ENCODE results near the gene MAP3K6.

The MAP3K6 gene

DNA sequence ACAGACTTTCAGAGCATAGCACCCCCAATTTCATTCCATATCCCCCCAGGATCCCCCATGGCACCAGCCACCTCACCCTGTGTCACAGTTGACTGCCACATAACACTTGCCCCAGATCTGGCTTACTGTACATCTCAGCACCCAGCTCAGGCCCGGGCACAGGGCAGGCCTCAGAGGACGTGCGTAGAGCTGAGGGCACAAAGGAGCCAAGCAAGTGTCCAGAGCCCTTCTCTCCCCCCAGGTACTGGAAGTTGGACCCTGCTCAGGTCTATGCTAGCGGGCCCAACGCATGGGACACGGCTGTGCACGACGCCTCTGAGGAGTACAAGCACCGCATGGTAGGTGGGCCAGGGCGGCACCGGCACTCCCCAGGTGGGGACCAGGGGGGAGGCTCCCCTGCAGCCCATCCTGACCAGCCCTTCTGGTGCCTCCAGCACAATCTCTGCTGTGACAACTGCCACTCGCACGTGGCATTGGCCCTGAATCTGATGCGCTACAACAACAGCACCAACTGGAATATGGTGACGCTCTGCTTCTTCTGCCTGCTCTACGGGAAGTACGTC is 33.0 kb downstream of the MAP3K6 start:
- no peak for DNase-seq (ENCODE audit: low read depth in 2 of 2)

DNA sequence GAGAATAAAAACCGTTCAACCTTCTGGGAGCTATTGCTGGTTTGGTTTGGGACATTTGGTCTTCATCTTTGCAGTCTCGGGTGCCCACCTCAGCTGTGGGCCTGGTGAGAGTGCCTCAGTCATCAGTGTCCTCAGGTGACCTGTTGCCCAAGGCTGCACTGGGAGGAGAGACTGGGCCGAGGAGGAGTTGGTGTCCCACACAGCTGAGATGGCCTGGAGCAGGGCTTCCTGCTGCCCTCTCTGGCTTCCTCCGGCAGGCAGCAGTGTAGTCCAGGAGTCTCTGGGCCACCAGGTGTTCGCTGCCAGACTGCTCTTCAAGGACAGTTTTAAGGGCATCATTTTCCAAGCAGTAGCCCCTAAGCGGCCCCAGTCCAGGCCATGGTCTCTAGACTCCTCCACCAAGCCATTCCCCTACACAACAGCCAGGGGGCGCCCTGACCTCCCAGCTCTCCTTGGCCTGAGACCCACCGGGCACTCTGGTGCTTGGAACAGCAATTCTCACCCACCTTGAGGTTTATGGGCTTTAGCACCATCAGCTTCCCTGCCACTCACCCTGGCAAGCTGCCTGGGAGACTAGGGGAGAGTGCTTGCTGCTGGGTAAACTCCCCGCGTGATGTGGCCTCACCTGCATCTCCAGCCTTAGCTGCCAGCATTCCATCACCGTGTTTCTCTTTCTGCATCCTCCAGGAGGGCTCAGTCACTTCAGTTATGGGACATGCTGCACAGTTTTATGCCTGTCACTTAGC is 34.1 kb downstream of the MAP3K6 start:
- no peak for DNase-seq (ENCODE audit: low read depth in 2 of 2)

DNA sequence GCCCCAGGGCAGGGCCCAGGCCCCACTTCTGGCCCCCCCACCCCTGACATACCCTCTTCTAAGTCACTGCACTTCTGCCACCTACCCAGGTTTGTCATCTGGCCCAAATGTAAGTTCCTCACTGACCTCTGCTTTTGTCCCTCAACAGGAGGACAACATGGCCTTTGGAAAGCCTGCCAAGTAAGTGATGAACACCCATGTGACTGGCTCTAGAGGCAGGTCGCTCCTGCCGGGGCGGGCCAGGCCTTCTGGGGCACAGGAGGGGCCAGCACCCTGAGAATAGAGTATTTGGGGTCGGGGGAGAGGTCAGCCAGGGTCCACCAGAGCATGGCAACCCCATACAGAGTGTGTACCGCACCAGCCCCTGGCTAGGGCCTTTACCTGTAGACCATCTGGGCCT is 34.8 kb downstream of the MAP3K6 start:
- DNase-seq (ENCODE audit: low read depth in 2 of 2), result no peak

DNA sequence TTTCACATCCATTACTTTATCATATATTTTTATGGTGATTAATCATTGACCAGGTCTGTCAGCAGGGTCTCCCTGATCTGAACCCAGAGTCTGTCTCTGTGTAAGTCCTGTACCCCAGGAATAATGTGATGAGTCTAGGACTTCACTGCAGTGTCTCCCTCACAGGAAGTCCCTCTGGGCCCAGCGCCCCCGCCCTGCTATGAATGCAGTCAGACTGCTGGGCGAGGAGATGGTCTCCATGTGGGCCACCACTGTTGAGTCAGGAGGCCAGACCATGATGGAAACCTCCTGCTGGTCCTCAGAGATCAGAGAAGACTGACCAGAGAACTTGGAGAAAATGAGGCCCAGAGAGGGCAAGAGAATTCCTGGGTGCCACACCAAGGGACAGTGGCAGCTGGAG is 35.3 kb downstream of the MAP3K6 start:
- no peak for DNase-seq (ENCODE audit: low read depth in 2 of 2)

DNA sequence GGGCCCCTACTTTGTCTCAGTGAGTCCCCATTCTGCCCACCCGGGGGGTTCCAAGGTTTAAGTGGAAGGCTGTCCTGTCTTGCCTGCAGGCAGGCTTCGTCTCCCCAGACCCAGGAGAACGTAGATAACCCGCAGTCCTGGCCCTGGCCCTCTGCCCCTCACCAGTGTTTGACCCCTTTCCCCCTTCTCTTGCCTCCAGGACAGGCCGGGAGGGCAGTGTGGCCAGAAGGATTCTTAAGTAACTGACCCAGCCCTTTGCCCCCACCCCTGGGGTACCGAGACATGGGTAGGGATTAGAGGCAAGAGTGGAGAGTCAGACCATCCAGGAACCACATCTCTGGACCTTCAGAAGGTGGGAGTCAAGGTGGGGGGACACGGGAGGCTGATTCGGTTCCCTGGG is 36.0 kb downstream of the MAP3K6 start:
- DNase-seq (ENCODE audit: low read depth in 2 of 2), result no peak

DNA sequence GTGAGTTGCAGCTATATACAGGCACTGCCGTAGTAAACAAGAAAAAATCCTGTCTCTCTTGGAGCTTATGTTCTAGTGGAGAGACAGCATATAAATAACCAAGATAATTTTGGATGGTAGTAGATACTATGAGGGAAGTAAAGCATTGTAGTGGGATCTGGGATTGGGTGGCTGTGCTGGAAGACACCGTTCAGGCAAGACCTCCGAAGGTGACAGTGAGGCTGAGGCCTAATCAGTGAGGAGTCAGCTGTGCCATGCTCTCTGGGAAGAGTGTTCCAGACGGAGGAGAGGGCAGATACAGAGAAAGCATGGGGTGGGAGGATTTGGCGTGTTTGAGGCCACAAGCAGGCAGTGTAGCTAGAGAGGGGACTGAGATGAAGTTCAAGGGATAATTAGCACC is 38.8 kb downstream of the MAP3K6 start:
- DNase-seq (ENCODE audit: low read depth in 2 of 2), result no peak

DNA sequence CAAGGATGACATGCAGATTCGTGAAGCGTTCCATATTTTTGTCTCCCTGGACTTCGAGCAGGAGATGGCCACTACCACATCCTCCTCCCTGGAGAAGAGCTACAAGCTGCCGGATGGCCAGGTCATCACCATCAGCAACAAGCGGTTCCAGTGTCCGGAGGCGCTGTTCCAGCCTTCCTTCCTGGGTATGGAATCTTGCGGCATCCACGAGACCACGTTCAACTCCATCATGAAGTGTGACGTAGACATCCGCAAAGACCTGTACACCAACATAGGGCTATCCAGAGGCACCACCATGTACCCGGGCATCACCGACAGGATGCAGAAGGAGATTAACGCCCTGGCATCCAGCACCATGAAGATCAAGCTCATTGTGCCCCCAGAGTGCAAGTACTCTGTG is 41.5 kb downstream of the MAP3K6 start:
- DNase-seq (ENCODE audit: low read depth in 2 of 2), result no peak

DNA sequence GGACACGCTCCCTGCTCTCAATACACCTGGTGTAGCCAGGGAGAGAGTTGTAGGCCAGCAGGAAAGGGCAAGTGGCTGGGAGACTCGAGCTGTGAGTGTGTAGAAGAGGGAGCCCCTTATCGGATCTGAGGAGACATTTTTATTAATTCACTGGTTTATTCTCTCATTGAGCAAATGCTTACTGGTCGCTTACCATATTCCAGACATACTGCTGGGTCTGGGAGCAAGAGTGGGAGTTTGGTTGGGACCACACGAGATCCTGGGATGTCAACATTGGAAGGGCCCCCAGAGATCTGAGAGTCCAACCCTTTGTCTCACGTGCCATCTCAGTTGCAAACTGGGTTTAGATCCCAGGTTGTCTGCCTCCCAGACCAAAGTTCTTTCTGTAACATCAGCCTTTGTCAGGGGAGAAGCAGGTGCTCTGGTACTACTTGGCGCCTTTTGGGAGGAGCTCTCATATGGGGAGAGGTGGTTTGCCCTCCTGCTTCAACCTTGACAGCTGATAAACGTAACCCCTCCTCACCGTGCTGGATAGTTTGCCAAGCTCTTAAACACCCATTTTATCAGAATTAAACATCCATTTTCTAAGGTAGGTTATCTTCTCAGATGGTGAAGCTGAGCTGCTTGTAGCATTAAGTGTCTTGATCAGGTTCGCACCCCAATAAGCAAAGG is 44.1 kb downstream of the MAP3K6 start:
- DNase-seq (ENCODE audit: low read depth in 2 of 2), result no peak

DNA sequence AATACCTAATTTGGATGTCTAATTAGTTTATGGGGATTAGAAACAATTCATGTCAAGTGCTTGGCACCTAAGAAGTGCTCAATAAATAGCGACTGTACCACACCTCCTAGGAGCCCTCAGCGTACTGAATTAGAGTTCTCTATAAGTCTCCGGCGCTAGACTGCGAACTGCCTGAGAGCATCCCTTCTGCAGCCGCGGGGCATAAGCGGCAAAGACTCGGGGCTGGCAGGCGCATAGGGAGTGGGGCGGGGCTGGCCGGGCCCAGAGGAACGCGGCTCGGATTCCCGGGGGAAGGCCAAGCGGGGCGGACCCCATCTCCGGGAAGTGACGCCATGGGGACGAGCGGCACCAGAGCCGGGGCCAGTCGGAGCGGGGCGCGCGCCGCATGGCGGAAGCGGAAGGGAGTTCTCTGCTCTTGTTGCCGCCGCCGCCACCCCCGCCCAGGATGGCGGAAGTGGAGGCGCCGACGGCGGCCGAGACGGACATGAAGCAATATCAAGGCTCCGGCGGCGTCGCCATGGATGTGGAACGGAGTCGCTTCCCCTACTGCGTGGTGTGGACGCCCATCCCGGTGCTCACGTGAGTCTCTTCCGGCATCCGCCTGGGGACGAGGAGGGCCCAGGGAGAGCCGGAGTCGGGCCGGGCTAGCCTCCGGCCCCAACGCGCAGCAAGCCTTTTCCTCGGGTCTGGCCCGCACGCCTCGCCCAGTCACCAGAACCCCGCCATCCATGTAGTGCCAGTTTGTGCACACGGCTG is 44.8 kb downstream of the MAP3K6 start, which contains the start of gene TMEM222:
TSS of gene TMEM222 (plus strand) at position 351 of the 756 bp plus-strand sequence. CDS start at position 386, 35 bp downstream.
- peak; percentile 96 for DNase-seq (ENCODE audit: low read depth in 2 of 2)

DNA sequence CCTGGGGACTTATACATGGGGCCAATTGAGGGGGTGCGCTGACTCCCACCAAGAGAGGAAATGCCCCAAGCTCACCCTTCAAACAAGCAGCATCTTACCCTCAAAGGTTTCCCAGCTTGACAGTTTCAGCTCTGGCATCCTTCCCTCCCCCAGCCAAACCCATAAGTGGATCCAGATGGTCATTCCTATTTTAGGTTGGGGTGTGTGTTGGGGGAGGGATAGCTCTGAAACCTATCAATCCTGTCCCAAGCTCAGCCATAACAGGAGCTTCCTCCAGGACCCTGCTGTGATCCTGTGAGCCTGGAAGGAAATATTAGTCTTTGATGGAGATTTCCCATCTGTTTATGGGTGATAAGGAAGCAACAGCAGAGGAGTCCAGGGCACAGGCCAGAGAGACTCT is 48.2 kb downstream of the MAP3K6 start:
- no peak for DNase-seq (ENCODE audit: low read depth in 2 of 2)

DNA sequence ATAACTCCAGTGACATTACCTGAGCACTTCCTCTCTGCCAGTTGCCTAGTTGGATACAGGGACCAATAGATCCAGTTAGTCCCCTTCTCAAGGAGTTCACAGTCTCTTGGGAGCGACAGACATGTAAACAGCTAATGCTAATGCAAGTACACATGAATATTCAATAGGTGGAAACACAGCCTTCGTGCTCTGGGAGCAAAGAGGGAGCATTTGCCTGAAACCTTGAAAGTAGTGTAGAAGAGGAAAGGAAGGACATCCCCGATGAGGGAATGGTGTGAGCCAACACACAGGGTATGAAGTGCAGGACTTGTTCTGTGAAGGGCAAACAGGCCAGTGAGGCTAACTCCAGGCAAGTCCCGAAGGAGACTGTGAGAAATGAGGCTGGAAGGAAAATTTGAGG is 48.6 kb downstream of the MAP3K6 start:
- DNase-seq (ENCODE audit: low read depth in 2 of 2), result no peak

DNA sequence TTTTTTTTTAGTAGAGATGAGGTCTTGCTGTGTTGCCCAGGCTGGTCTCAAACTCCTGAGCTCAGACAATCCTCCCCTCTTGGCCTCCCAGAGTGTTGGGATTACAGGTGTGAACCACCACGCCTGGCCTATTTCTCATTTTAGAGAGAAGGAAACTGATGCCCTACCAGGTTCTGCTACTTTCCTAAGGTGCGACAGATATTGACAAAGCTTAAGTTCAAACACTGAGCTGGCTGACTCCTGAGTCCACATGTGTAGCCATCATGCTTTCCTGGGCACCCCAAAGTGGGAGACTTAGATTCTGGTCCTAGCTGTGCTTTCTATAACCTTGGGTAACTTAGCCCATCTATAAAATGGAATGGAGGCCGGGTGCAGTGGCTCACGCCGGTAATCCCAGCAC is 49.9 kb downstream of the MAP3K6 start:
- no peak for DNase-seq (ENCODE audit: low read depth in 2 of 2)

DNA sequence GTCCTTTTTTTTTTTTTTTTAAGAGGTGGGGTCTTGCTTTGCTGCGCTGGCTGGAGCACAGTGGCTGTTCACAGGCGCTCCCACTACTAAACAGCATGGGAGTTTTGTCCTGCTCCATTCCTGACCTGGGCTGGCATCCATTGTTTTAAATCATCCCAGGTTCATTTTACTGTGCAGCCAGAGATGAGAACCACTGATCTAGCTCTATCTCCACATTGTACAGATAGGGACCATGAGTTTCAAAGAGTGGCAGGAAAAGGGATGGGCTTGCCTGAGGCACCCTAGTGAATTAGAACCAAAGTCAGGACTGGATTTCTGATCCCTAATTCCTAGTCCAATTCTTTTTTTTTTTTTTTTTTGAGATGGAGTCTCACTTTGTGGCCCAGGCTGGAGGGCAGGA is 52.0 kb downstream of the MAP3K6 start:
- DNase-seq (ENCODE audit: low read depth in 2 of 2), result no peak

DNA sequence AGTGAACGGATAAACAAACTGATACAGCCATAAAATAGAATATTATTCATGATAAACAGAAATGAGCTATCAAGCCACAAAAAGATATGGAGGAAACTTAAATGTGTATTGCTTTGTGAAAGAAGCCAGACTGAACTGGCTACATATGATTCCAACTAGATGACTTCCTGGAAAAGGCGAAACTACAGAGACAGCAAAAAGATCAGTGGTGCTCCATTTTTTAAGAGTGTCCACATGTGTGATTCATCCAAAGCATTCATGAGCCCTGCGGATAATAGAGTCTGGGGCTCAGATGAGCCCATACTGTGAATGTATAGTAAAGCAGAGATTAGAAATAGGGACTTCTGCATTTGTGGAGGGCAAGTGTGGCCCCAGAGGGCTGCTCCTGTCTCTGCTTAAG is 52.6 kb downstream of the MAP3K6 start:
- DNase-seq (ENCODE audit: low read depth in 2 of 2), result no peak

DNA sequence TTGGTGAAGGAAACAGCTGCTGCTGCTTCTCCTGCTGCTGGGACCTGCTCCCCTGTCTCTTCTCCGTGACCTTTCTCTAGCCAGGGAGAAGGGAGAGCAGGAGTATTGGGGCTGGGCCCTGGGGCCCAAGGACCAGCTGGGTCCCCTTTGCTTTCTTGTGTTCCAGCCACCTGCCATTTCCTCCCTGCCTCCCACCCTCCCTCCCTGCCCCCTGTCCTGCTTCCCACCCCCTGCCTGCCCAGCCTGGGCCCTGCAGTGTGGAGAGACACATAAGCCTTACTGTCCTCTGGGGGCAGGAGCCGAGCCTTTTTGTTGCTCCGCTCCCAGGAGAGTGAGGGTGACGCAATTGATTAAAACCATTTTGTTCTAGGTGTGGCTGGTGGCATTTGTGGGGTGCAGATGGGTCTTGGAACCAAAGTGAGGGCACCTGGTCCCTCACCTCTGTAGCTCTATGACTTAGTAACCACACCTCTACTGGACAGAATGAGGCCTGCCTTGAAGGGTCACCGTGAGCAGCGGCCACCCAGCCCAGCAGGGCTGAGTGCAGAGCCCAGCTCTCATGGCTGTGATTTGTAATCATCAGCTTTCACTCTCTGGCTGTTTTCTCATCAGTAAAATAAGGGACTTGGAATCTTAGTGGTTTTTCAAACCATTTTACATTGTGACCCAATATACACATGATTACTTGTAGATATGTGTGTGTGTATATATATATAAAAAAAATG is 58.7 kb downstream of the MAP3K6 start:
- DNase-seq (ENCODE audit: low read depth in 2 of 2), result no peak

DNA sequence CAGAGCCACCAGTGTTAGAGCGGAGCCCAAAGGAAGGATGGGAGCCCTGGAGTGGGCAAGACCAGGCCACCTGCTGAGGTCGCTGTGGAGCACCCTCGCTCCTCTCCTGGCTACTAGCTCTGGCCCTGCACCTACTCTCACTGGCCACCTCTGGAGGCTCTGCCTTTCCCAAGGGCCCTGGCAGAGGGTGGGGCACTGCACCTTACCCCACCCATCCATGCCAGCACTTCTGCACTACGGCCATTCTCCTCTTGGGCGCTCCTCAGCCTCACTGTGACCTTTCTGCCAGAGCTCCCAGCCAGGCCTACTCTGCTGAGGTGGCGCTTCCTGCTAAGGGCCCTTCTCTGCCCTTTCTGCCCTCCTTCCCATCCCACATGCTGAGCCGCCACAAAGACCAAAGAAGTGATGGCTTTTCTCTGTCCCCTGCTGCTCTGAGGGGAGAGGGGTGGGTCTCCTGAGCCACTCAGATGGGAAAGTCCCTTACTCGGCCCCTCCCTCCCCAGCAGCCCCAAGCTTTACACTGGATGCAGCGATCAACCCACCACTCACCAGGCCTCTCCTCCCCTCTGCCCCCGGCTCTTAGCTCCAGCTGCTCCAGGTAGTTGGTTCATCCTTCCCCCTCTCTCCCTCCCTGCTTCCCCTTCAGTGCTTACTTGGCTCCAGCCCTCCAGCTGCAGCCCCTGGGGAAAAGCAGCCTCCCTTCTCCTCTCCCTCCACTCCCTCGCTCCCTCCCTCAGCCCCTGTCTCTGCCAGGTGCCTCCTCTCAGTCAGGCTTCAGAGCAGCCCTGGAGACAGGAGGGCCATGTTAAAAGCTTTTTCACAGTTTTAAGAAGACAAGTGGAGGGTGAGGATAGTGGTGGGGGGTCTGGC is 59.6 kb downstream of the MAP3K6 start:
- no peak for DNase-seq (ENCODE audit: low read depth in 2 of 2)

DNA sequence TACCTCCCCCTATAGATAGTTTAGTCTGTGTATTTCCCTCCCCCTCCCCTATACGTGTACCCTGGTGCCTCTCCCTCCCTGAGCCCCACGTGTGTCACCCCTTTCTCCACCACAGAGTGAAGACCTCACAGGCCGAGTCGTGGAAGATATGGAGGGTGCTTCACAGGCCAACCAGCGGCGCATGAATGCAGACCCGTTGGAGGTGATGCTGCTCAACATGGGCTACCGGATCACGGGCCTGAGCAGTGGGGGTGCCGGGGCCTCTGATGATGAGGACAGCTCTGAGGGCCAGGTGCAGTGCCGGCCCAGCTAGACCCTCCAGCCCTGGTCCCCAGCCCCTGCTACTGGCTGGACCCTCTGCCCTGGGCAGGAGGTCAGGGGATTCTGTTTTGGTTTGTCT is 60.7 kb downstream of the MAP3K6 start:
- no peak for DNase-seq (ENCODE audit: low read depth in 2 of 2)
